NCI-H526 (cell line): Measurements from ENCODE around the gene ZNF493.
A peak's percentile ranks its signal among the peaks of the same experiment; 100 is the strongest.

ENCODE experiments used
- DNase-seq, 2 experiments: peaks; one replicate each; lab custom pipeline; 2025; lab: John Stamatoyannopoulos, UW

Gene ZNF493

DNA sequence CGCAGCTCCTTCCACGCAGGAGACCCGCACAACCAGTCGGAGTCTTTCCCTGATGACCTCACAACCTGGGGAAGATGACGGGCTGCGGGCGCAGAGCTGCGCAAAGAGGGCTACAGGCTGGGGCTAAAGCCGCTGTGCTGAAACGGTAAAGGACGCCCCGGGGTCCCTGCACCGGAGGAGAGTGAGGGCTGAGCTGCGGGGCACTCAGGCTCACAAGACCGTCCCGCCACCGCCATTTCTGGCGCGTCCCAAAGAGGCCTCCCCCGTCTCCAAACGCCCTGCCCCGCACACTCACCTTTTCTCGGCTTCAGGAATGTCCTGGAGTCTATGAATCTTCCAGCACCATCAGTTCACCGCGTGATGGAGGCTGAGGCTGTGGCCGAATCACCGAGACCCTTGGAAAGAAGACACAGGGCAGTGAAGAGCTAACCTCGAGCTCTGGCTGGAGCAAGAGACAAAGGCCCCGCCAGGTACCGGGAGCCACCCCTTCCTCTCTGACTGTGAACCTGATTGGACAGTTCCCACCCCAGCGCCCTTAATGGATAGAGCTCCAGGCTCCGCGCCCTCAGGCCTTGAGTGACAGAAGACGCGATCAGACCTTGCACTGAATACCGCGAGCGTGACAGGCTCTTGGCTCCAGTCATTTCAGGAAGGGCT lies 66.6 kb downstream of the ZNF493 start:
- peak; percentile 30 to 54 for DNase-seq

GRCh38 chr19:21466627-21467026 lies 69.7 kb downstream of the ZNF493 start:
- DNase-seq: no peak

GRCh38 chr19:21468791-21469190 lies 71.9 kb downstream of the ZNF493 start:
- peak in 1 of 2 experiments; percentile 0 for DNase-seq

DNA sequence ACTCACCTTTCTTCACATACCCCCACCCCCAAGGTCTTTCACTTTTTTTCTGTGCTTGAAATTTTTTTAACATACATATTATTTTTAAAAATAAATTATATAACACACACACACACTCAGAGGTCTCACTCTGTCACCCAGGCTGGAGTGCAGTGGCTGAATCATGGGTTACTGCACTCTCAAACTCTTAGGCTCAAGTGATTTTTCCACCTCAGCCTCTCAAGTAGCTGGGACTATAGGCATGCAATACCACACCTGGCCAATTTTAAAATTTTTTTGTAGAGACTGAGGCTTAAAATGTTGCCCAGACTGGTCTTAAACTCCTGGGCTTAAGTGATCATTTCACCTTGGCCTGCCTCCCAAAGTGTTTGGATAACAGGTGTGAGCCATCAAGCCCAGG lies 75.6 kb downstream of the ZNF493 start:
- DNase-seq: no peak

GRCh38 chr19:21474671-21475181 lies 77.8 kb downstream of the ZNF493 start:
- no peak for DNase-seq
